Adipocyte (in vitro differentiated cells): ENCODE results near the gene ZNF518B.

Source experiments
- DNase-seq: peaks from one replicate; pipeline ENCODE4 v3.0.0-alpha.2; 2015; ENCODE audit warnings: low read depth
- H3K27me3 ChIP-seq: replicated peaks from 2 replicates; pipeline ENCODE4 v1.7.0; 2013; ENCODE audit warnings: mild to moderate bottlenecking, low read length, moderate library complexity; ENCODE audit not compliant: control insufficient read depth, insufficient read depth
- H3K36me3 ChIP-seq: 2 replicates; pipeline ENCODE4 v1.7.0; 2013; ENCODE audit warnings: low read length, mild to moderate bottlenecking, moderate library complexity; ENCODE audit not compliant: control insufficient read depth, insufficient read depth, severe bottlenecking
- H3K4me1 ChIP-seq: 2 replicates; pipeline ENCODE4 v1.7.0; 2013; ENCODE audit warnings: mild to moderate bottlenecking, low read length, moderate library complexity; ENCODE audit not compliant: control insufficient read depth, insufficient read depth
- H3K4me3 ChIP-seq: 2 replicates; pipeline ENCODE4 v1.7.0; 2013; ENCODE audit warnings: mild to moderate bottlenecking, low read length, moderate library complexity
- H3K9ac ChIP-seq: 2 replicates; pipeline ENCODE4 v1.7.0; 2013; ENCODE audit warnings: mild to moderate bottlenecking, low read length, moderate library complexity
- H3K9me3 ChIP-seq: 2 replicates; pipeline ENCODE4 v1.7.0; 2013; ENCODE audit warnings: mild to moderate bottlenecking, low read length, moderate library complexity; ENCODE audit not compliant: control insufficient read depth

Gene ZNF518B

GRCh38 chr4:10457255-10457801 is at the start of gene ZNF518B:
TSS of gene ZNF518B (minus strand) at chr4:10457426. CDS start at chr4:10446328, 11,098 bp downstream.
- peak; percentile 87 for DNase-seq
- H3K9me3 ChIP-seq, result peaks cover 5% of the 10 kb centered on the region
- peaks cover 12% of the 10 kb centered on the region for H3K36me3 ChIP-seq
- peaks cover 10% of the 10 kb centered on the region for H3K4me1 ChIP-seq
- H3K9ac ChIP-seq, result peak within 1 kb of the TSS; percentile 61
- H3K27me3 ChIP-seq, result peaks cover 27% of the 10 kb centered on the region
- peak within 1 kb of the TSS; percentile 82 for H3K4me3 ChIP-seq

- Histone ChIP-seq H3K36me3 (no peaks in the 10 kb centered on the region), H3K9me3 (no peaks in the 10 kb centered on the region), H3K4me1 (no peaks in the 10 kb centered on the region), H3K4me3 (no peak overlapping the region), H3K9ac (no peak overlapping the region), H3K27me3 (no peaks in the 10 kb centered on the region)
- DNase-seq, result no peak
Observed at GRCh38 chr4:10506077-10506476, 48.9 kb upstream of the ZNF518B start.

GRCh38 chr4:10504570-10505179 is 47.4 kb upstream of the ZNF518B start:
- no peaks in the 10 kb centered on the region for H3K36me3 ChIP-seq
- no peak for DNase-seq
- H3K9ac ChIP-seq, result no peak overlapping the region
- no peaks in the 10 kb centered on the region for H3K9me3 ChIP-seq
- H3K4me1 ChIP-seq, result no peaks in the 10 kb centered on the region
- peaks cover 4% of the 10 kb centered on the region for H3K27me3 ChIP-seq
- no peak overlapping the region for H3K4me3 ChIP-seq

GRCh38 chr4:10502717-10503116 is 45.5 kb upstream of the ZNF518B start:
- H3K4me1 ChIP-seq, result no peaks in the 10 kb centered on the region
- H3K9me3 ChIP-seq, result no peaks in the 10 kb centered on the region
- H3K27me3 ChIP-seq, result peaks cover 4% of the 10 kb centered on the region
- H3K36me3 ChIP-seq, result no peaks in the 10 kb centered on the region
- no peak for DNase-seq
- no peak overlapping the region for H3K4me3 ChIP-seq
- no peak overlapping the region for H3K9ac ChIP-seq

GRCh38 chr4:10500776-10501175 is 43.5 kb upstream of the ZNF518B start:
- H3K9me3 ChIP-seq, result no peaks in the 10 kb centered on the region
- no peak for DNase-seq

GRCh38 chr4:10496200-10496599 is 39.0 kb upstream of the ZNF518B start:
- H3K9ac ChIP-seq, result no peak overlapping the region
- H3K27me3 ChIP-seq, result peaks cover 13% of the 10 kb centered on the region
- no peak overlapping the region for H3K4me3 ChIP-seq
- H3K9me3 ChIP-seq, result no peaks in the 10 kb centered on the region
- no peaks in the 10 kb centered on the region for H3K36me3 ChIP-seq
- no peaks in the 10 kb centered on the region for H3K4me1 ChIP-seq
- no peak for DNase-seq

More at GRCh38 chr4:10500776-10501175, 43.5 kb upstream of the ZNF518B start:
- H3K9ac ChIP-seq, result no peak overlapping the region
- H3K36me3 ChIP-seq, result no peaks in the 10 kb centered on the region
- peaks cover 4% of the 10 kb centered on the region for H3K27me3 ChIP-seq
- no peaks in the 10 kb centered on the region for H3K4me1 ChIP-seq
- H3K4me3 ChIP-seq, result no peak overlapping the region

GRCh38 chr4:10495651-10496050 is 38.4 kb upstream of the ZNF518B start:
- Histone ChIP-seq H3K4me3 (no peak overlapping the region), H3K9ac (no peak overlapping the region), H3K4me1 (no peaks in the 10 kb centered on the region), H3K27me3 (peaks cover 9% of the 10 kb centered on the region), H3K9me3 (no peaks in the 10 kb centered on the region), H3K36me3 (no peaks in the 10 kb centered on the region)
- DNase-seq, result no peak

GRCh38 chr4:10492464-10492863 is 35.2 kb upstream of the ZNF518B start:
- Histone ChIP-seq H3K27me3 (peaks cover 8% of the 10 kb centered on the region), H3K9me3 (no peaks in the 10 kb centered on the region), H3K4me1 (no peaks in the 10 kb centered on the region), H3K4me3 (no peak overlapping the region), H3K9ac (no peak overlapping the region), H3K36me3 (no peaks in the 10 kb centered on the region)
- no peak for DNase-seq

GRCh38 chr4:10491401-10491800 is 34.2 kb upstream of the ZNF518B start:
- no peaks in the 10 kb centered on the region for H3K9me3 ChIP-seq
- H3K9ac ChIP-seq, result no peak overlapping the region
- no peaks in the 10 kb centered on the region for H3K36me3 ChIP-seq
- no peak overlapping the region for H3K4me3 ChIP-seq
- no peak for DNase-seq
- H3K27me3 ChIP-seq, result peaks cover 8% of the 10 kb centered on the region
- no peaks in the 10 kb centered on the region for H3K4me1 ChIP-seq

- H3K27me3 ChIP-seq, result peaks cover 8% of the 10 kb centered on the region
- no peaks in the 10 kb centered on the region for H3K36me3 ChIP-seq
- no peaks in the 10 kb centered on the region for H3K4me1 ChIP-seq
- H3K9me3 ChIP-seq, result no peaks in the 10 kb centered on the region
- DNase-seq, result no peak
- H3K9ac ChIP-seq, result no peak overlapping the region
- no peak overlapping the region for H3K4me3 ChIP-seq
Observed at GRCh38 chr4:10490996-10491395, 33.8 kb upstream of the ZNF518B start.

GRCh38 chr4:10482913-10483312 is 25.7 kb upstream of the ZNF518B start:
- H3K36me3 ChIP-seq, result no peaks in the 10 kb centered on the region
- H3K4me3 ChIP-seq, result no peak overlapping the region
- no peaks in the 10 kb centered on the region for H3K27me3 ChIP-seq
- no peak for DNase-seq
- no peaks in the 10 kb centered on the region for H3K9me3 ChIP-seq
- H3K4me1 ChIP-seq, result no peaks in the 10 kb centered on the region
- no peak overlapping the region for H3K9ac ChIP-seq

- H3K4me3 ChIP-seq, result no peak overlapping the region
Observed at GRCh38 chr4:10480616-10481015, 23.4 kb upstream of the ZNF518B start.

More at GRCh38 chr4:10480616-10481015, 23.4 kb upstream of the ZNF518B start:
- no peak overlapping the region for H3K9ac ChIP-seq
- no peaks in the 10 kb centered on the region for H3K4me1 ChIP-seq
- H3K27me3 ChIP-seq, result no peaks in the 10 kb centered on the region
- H3K9me3 ChIP-seq, result no peaks in the 10 kb centered on the region
- DNase-seq, result no peak
- H3K36me3 ChIP-seq, result no peaks in the 10 kb centered on the region
